Astrocyte (in vitro differentiated cells and primary cell): Measurements from ENCODE around the gene SARNP.

Experiments used
- CTCF ChIP-seq: IDR thresholded peaks from 2 replicates; pipeline ENCODE4 v1.5.1; 2011; ENCODE audit warnings: low read depth, mild to moderate bottlenecking, inconsistent platforms, low read length, moderate library complexity; ENCODE audit not compliant: insufficient read depth
- EZH2 ChIP-seq: IDR thresholded peaks from 2 replicates; pipeline ENCODE4 v1.6.1; 2012; ENCODE audit warnings: mild to moderate bottlenecking, low read length, inconsistent platforms; ENCODE audit not compliant: insufficient read depth

GRCh38 chr12:55817345-55818139 is at the start of gene SARNP, which contains the start of gene ORMDL2:
- TF ChIP-seq CTCF (no peak), EZH2 (no peak)
